ENCODE data around the gene PHPT1. TPM values are rescaled to one million over a fixed set of nuclear protein-coding genes. Genes with fewer than 3 reads are reported as not detected.

Gene PHPT1
- polyA plus RNA-seq, 4 donors: 111 to 337 (median 169) TPM

- H3K4me1 ChIP-seq (ENCODE audit: control insufficient read depth in 3 of 3, insufficient read depth in 2 of 3, low read depth in 1 of 3, low read length in 2 of 3): peaks cover 0 to 81% (median 12%) of the 10 kb centered on the region in 3 donors
- peak; percentile 66 to 79 for DNase-seq
- peaks cover 2 to 100% (median 12%) of the 10 kb centered on the region in 3 donors for H3K36me3 ChIP-seq (ENCODE audit: control insufficient read depth in 3 of 3, insufficient read depth in 2 of 3, low read depth in 1 of 3, low read length in 3 of 3)
Observed at GRCh38 chr9:136857581-136858412, 8.6 kb downstream of the PHPT1 start.

DNA sequence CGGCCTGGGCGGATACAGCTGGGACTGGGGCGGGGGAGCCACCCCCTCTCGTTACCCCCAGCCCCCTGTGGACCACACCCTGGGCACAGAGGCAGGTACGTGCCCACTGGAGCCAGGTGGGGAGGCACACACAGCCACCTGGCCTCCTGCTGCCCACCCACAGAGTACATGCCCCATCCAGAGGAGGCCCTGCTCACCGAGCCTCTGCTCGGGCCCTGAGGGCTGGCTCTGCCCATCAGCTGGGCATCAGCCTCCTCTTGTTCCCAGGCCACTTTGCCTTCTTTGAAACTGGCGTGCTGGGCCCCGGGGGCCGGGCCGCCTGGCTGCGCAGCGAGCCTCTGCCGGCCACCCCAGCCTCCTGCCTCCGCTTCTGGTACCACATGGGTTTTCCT lies 9.2 kb downstream of the PHPT1 start:
- 56 to 79% (median 63%) methylated on average over 14 to 15 of the region's 15 CpGs for WGBS, 3 donors
- no peak for FAIRE-seq

More at GRCh38 chr9:136857581-136858412, 8.6 kb downstream of the PHPT1 start:
- WGBS, 3 donors: 37 to 66% (median 48%) methylated on average over 17 to 29 of the region's 29 CpGs
- Histone ChIP-seq H3K9me3 (ENCODE audit: control insufficient read depth in 2 of 2, insufficient read depth in 1 of 2, low read depth in 1 of 2, low read length in 1 of 2) (no peaks in the 10 kb centered on the region), H3K4me3 (ENCODE audit: low read depth in 1 of 3, low read length in 3 of 3) (peak overlapping the region in 1 of 3 donors; percentile 43), H3K27ac (ENCODE audit: low read depth in 1 of 3, low read length in 2 of 3) (peak overlapping the region; percentile 90 to 97 (median 96)), H3K27me3 (ENCODE audit: control insufficient read depth in 3 of 3, insufficient read depth in 3 of 3, low read length in 3 of 3) (no peaks in the 10 kb centered on the region)
- no peak for FAIRE-seq

GRCh38 chr9:136858844-136859757 lies 9.9 kb downstream of the PHPT1 start:
- no peaks in the 10 kb centered on the region for H3K9me3 ChIP-seq (ENCODE audit: control insufficient read depth in 2 of 2, insufficient read depth in 1 of 2, low read depth in 1 of 2, low read length in 1 of 2)
- FAIRE-seq (no peak), DNase-seq (peak; percentile 92 to 98)
- H3K27ac ChIP-seq (ENCODE audit: low read depth in 1 of 3, low read length in 2 of 3): peak overlapping the region; percentile 90 to 97 (median 96)
- no peak overlapping the region for H3K4me3 ChIP-seq (ENCODE audit: low read depth in 1 of 3, low read length in 3 of 3)
- 25 to 53% (median 41%) methylated on average over 20 of the region's 20 CpGs for WGBS, 3 donors
- H3K36me3 ChIP-seq (ENCODE audit: control insufficient read depth in 3 of 3, insufficient read depth in 2 of 3, low read depth in 1 of 3, low read length in 3 of 3): peaks cover 6 to 100% (median 21%) of the 10 kb centered on the region in 3 donors
- H3K4me1 ChIP-seq (ENCODE audit: control insufficient read depth in 3 of 3, insufficient read depth in 2 of 3, low read depth in 1 of 3, low read length in 2 of 3): peaks cover 0 to 75% (median 12%) of the 10 kb centered on the region in 3 donors
- H3K27me3 ChIP-seq (ENCODE audit: control insufficient read depth in 3 of 3, insufficient read depth in 3 of 3, low read length in 3 of 3): no peaks in the 10 kb centered on the region

More for the DNA sequence above, 9.2 kb downstream of the PHPT1 start:
- Histone ChIP-seq H3K27ac (ENCODE audit: low read depth in 1 of 3, low read length in 2 of 3) (peak overlapping the region; percentile 90 to 97 (median 96)), H3K27me3 (ENCODE audit: control insufficient read depth in 3 of 3, insufficient read depth in 3 of 3, low read length in 3 of 3) (no peaks in the 10 kb centered on the region), H3K4me3 (ENCODE audit: low read depth in 1 of 3, low read length in 3 of 3) (no peak overlapping the region), H3K4me1 (ENCODE audit: control insufficient read depth in 3 of 3, insufficient read depth in 2 of 3, low read depth in 1 of 3, low read length in 2 of 3) (peaks cover 0 to 79% (median 12%) of the 10 kb centered on the region in 3 donors), H3K9me3 (ENCODE audit: control insufficient read depth in 2 of 2, insufficient read depth in 1 of 2, low read depth in 1 of 2, low read length in 1 of 2) (no peaks in the 10 kb centered on the region), H3K36me3 (ENCODE audit: control insufficient read depth in 3 of 3, insufficient read depth in 2 of 3, low read depth in 1 of 3, low read length in 3 of 3) (peaks cover 6 to 100% (median 18%) of the 10 kb centered on the region in 3 donors)
- DNase-seq: no peak

DNA sequence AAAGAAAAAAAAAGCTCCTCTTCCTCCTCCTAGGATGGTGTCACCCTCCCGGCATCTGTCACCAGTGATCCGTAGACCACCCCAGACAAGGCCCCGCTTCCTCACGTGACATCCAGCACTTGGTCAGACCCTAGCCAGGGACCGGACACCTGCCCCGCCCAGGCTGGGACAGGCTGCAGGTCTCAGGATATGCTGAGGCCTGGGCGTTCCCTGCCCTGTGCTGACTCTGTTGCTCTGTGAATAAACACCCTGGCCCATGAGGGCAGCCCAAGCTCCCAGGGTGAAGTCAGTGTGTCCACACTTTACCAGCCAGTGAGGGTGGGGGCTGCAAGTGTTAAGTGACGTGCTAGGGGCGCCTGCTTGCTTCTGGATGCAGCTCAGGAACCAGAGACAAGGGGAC lies 11.3 kb downstream of the PHPT1 start:
- FAIRE-seq (no peak), DNase-seq (peak; percentile 45 to 53)
- WGBS, 3 donors: 76 to 80% (median 77%) methylated on average over 9 of the region's 9 CpGs
- peaks cover 6 to 97% (median 21%) of the 10 kb centered on the region in 3 donors for H3K36me3 ChIP-seq (ENCODE audit: control insufficient read depth in 3 of 3, insufficient read depth in 2 of 3, low read depth in 1 of 3, low read length in 3 of 3)
- H3K27ac ChIP-seq (ENCODE audit: low read depth in 1 of 3, low read length in 2 of 3): peak overlapping the region; percentile 90 to 97 (median 96)
- no peaks in the 10 kb centered on the region for H3K27me3 ChIP-seq (ENCODE audit: control insufficient read depth in 3 of 3, insufficient read depth in 3 of 3, low read length in 3 of 3)
- no peaks in the 10 kb centered on the region for H3K9me3 ChIP-seq (ENCODE audit: control insufficient read depth in 2 of 2, insufficient read depth in 1 of 2, low read depth in 1 of 2, low read length in 1 of 2)
- peaks cover 3 to 65% (median 12%) of the 10 kb centered on the region in 3 donors for H3K4me1 ChIP-seq (ENCODE audit: control insufficient read depth in 3 of 3, insufficient read depth in 2 of 3, low read depth in 1 of 3, low read length in 2 of 3)
- H3K4me3 ChIP-seq (ENCODE audit: low read depth in 1 of 3, low read length in 3 of 3): no peak overlapping the region

DNA sequence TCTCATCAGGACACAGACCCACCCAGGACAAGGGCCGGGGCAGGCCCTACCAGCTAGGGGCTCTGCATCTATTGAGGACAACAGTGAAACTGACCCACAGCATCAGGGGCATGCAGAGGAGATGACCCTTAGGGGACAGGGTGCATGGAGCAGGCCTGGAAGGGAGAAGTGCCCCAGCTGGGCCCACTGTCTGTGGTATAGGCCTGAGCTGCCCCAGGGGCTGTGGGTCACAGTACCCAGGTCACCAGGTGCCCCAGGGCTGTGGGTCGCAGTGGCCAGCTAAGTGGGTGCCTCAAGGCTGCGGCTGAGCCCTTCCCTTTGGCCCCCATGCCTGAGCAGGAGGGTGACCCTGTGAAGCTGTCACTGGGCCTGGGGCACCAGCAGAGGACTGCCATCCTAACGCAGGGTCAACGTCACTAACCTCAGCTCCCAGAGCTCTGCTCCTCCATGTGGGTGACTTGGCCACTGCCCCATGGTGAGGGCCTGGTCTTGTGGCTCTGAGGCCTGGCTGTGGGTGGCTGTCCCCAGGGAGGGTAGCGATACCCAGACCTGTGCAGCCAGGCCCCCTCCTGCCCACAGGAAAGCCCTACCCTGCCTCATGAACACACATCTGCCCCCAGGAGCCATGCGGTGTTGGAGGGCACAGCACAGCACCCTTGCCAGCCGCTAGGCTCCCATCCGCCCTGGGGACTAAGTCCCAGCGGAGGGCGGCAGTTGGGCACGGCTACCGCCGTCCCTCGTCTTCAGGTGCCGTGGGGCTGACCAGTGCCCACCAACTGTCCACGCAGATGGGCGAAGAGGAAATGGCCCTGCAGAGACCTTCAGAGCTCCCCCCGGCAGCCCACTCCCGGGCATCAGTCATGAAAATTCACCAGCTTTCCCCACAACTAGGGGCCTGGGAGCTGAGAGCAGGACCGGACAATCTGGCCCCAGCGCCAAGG lies 12.0 kb downstream of the PHPT1 start:
- Histone ChIP-seq H3K27me3 (ENCODE audit: control insufficient read depth in 3 of 3, insufficient read depth in 3 of 3, low read length in 3 of 3) (no peaks in the 10 kb centered on the region), H3K4me3 (ENCODE audit: low read depth in 1 of 3, low read length in 3 of 3) (no peak overlapping the region), H3K4me1 (ENCODE audit: control insufficient read depth in 3 of 3, insufficient read depth in 2 of 3, low read depth in 1 of 3, low read length in 2 of 3) (peaks cover 3 to 58% (median 12%) of the 10 kb centered on the region in 3 donors), H3K27ac (ENCODE audit: low read depth in 1 of 3, low read length in 2 of 3) (peak overlapping the region; percentile 90 to 97 (median 96)), H3K9me3 (ENCODE audit: control insufficient read depth in 2 of 2, insufficient read depth in 1 of 2, low read depth in 1 of 2, low read length in 1 of 2) (no peaks in the 10 kb centered on the region), H3K36me3 (ENCODE audit: control insufficient read depth in 3 of 3, insufficient read depth in 2 of 3, low read depth in 1 of 3, low read length in 3 of 3) (peaks cover 6 to 90% (median 21%) of the 10 kb centered on the region in 3 donors)
- peak in 1 of 2 donors; percentile 37 for DNase-seq
- no peak for FAIRE-seq
- WGBS, 3 donors: 87 to 92% (median 91%) methylated on average over 21 to 22 of the region's 22 CpGs

- FAIRE-seq: no peak
- Histone ChIP-seq H3K27me3 (ENCODE audit: control insufficient read depth in 3 of 3, insufficient read depth in 3 of 3, low read length in 3 of 3) (no peaks in the 10 kb centered on the region), H3K9me3 (ENCODE audit: control insufficient read depth in 2 of 2, insufficient read depth in 1 of 2, low read depth in 1 of 2, low read length in 1 of 2) (no peaks in the 10 kb centered on the region), H3K4me3 (ENCODE audit: low read depth in 1 of 3, low read length in 3 of 3) (no peak overlapping the region), H3K4me1 (ENCODE audit: control insufficient read depth in 3 of 3, insufficient read depth in 2 of 3, low read depth in 1 of 3, low read length in 2 of 3) (peaks cover 3 to 50% (median 12%) of the 10 kb centered on the region in 3 donors), H3K27ac (ENCODE audit: low read depth in 1 of 3, low read length in 2 of 3) (peak overlapping the region in 2 of 3 donors; percentile 15 to 90), H3K36me3 (ENCODE audit: control insufficient read depth in 3 of 3, insufficient read depth in 2 of 3, low read depth in 1 of 3, low read length in 3 of 3) (peaks cover 6 to 83% (median 21%) of the 10 kb centered on the region in 3 donors)
- WGBS, 3 donors: 83 to 88% (median 85%) methylated on average over 23 to 26 of the region's 26 CpGs
- peak in 1 of 2 donors; percentile 32 for DNase-seq
Observed at GRCh38 chr9:136861874-136862457, 12.8 kb downstream of the PHPT1 start.

DNA sequence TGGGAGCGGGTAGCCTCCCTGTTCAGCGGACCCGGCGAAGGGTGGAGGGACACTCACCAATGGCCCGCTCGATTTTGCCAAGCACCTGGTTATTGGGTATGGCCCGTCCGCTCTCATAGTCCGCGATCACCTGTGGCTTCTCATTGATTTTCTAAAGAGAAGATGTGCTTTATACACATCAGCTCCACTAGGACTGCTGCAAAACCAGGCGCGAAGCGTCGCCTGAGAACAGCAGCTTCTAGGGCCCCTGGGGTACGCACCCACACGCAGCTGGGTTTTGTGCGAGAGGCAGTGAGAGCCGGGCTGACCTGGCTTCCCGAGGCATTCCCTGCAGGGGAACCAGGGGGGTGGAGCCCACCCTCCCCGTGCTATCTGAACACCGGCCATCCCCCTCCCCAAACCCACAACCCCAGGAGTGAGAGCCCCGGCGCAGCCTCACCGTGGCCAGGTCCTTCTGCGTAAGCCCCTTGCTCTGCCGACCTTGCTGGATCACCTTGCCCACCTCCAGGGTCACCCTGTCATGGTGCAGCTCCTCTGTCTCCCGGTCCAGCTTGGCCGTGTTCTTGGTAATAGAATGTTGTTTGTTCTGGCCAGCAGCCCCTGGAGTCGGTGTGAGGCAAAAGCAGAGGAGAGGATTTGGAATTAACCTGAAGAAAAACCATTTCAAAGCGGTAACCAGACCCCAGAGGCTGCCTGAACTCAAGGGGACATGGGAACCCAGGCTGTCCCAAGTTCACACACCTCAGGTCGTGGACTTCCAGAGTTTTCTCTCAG lies 13.8 kb downstream of the PHPT1 start:
- H3K4me3 ChIP-seq (ENCODE audit: low read depth in 1 of 3, low read length in 3 of 3): no peak overlapping the region
- H3K4me1 ChIP-seq (ENCODE audit: control insufficient read depth in 3 of 3, insufficient read depth in 2 of 3, low read depth in 1 of 3, low read length in 2 of 3): peaks cover 3 to 40% (median 12%) of the 10 kb centered on the region in 3 donors
- H3K36me3 ChIP-seq (ENCODE audit: control insufficient read depth in 3 of 3, insufficient read depth in 2 of 3, low read depth in 1 of 3, low read length in 3 of 3): peaks cover 6 to 72% (median 21%) of the 10 kb centered on the region in 3 donors
- WGBS, 3 donors: 90 to 93% (median 91%) methylated on average over 29 to 31 of the region's 31 CpGs
- H3K27ac ChIP-seq (ENCODE audit: low read depth in 1 of 3, low read length in 2 of 3): peak overlapping the region in 2 of 3 donors; percentile 30 to 51
- H3K27me3 ChIP-seq (ENCODE audit: control insufficient read depth in 3 of 3, insufficient read depth in 3 of 3, low read length in 3 of 3): no peaks in the 10 kb centered on the region
- FAIRE-seq (no peak), DNase-seq (peak in 1 of 2 donors; percentile 23)
- peaks cover 0 to 7% of the 10 kb centered on the region in 2 donors for H3K9me3 ChIP-seq (ENCODE audit: control insufficient read depth in 2 of 2, insufficient read depth in 1 of 2, low read depth in 1 of 2, low read length in 1 of 2)

Data from small intestine (tissue), 7 donors.